IMR-90 (cell line): ENCODE data around the gene RAB28.

Source experiments
- CEBPB ChIP-seq: IDR thresholded peaks from 2 replicates; pipeline ENCODE4 v1.6.1; 2012; ENCODE audit warnings: low read depth, low read length, improper control_type of control experiment
- FOS ChIP-seq: fragments of 150-350 bp; IDR thresholded peaks from 2 replicates; pipeline ENCODE4 v1.6.1; 2016; ENCODE audit warnings: low read depth, low read length
- MAFK ChIP-seq: IDR thresholded peaks from 2 replicates; pipeline ENCODE4 v1.6.1; 2012; ENCODE audit warnings: low read depth, low read length, improper control_type of control experiment
- MXI1 ChIP-seq: IDR thresholded peaks from 2 replicates; pipeline ENCODE4 v1.6.1; 2012; ENCODE audit warnings: low read depth, mild to moderate bottlenecking, low read length, moderate library complexity, borderline replicate concordance
- NFE2L2 ChIP-seq: fragments of 150-350 bp; IDR thresholded peaks from 2 replicates; pipeline ENCODE4 v1.6.1; 2016; ENCODE audit warnings: low read depth, mild to moderate bottlenecking, low read length
- POLR2A ChIP-seq: IDR thresholded peaks from 2 replicates; pipeline ENCODE4 v1.6.1; 2012; ENCODE audit warnings: mild to moderate bottlenecking, low read depth, low read length
- RAD21 ChIP-seq: IDR thresholded peaks from 2 replicates; pipeline ENCODE4 v1.6.1; 2012; ENCODE audit warnings: low read length, improper control_type of control experiment
- RCOR1 ChIP-seq: IDR thresholded peaks from 2 replicates; pipeline ENCODE4 v1.6.1; 2012; ENCODE audit warnings: mild to moderate bottlenecking, low read length, improper control_type of control experiment; ENCODE audit not compliant: insufficient replicate concordance
- RFX5 ChIP-seq: IDR thresholded peaks from 2 replicates; pipeline ENCODE4 v1.8.0; 2012; ENCODE audit warnings: low read depth, mild to moderate bottlenecking, low read length, moderate library complexity
- SMC3 ChIP-seq: fragments of 150-350 bp; IDR thresholded peaks from 2 replicates; pipeline ENCODE4 v1.6.1; 2016; ENCODE audit warnings: low read depth, mild to moderate bottlenecking, antibody characterized with exemption, low read length, moderate library complexity
- TF ChIP-seq, protein P1 (sequence below): conservative IDR thresholded peaks from 2 replicates; pipeline ENCODE4 v1.5.1; 2012; ENCODE audit warnings: mild to moderate bottlenecking, low read depth, low read length, improper control_type of control experiment
- TF ChIP-seq, protein P2 (sequence below): fragments of 150-350 bp; IDR thresholded peaks from 2 replicates; pipeline ENCODE4 v1.6.1; 2016; ENCODE audit warnings: low read depth, mild to moderate bottlenecking, low read length, moderate library complexity, borderline replicate concordance
- TF ChIP-seq, protein P3 (sequence below): fragments of 150-350 bp; IDR thresholded peaks from 2 replicates; pipeline ENCODE4 v1.6.1; 2017; ENCODE audit warnings: mild to moderate bottlenecking, antibody characterized with exemption, low read length, low read depth

DNA sequence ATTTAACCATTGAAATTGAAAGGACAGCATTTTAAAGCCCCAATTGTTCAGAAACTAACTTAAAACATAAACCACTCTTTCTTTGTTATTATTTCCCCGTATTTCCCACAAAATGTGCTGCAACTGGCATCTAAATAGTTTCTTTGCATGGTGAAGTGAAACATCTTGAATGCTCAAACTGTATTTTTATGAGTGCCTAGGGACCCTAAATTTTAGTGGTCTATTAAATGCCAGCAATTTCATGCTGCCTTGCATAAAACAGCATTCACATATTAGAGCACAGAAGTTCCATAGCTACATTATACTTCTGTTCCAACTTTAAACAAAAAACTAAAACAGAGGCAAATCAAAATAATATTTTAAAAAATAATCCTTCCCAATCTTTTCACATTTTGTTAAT lies 5.4 kb downstream of the RAB28 start:
- TF ChIP-seq RFX5 (no peak), FOS (no peak), POLR2A (no peak), RCOR1 (no peak), CEBPB (no peak), RAD21 (no peak), MAFK (no peak), MXI1 (no peak), NFE2L2 (no peak), SMC3 (no peak)
- TF ChIP-seq, protein P1, sequence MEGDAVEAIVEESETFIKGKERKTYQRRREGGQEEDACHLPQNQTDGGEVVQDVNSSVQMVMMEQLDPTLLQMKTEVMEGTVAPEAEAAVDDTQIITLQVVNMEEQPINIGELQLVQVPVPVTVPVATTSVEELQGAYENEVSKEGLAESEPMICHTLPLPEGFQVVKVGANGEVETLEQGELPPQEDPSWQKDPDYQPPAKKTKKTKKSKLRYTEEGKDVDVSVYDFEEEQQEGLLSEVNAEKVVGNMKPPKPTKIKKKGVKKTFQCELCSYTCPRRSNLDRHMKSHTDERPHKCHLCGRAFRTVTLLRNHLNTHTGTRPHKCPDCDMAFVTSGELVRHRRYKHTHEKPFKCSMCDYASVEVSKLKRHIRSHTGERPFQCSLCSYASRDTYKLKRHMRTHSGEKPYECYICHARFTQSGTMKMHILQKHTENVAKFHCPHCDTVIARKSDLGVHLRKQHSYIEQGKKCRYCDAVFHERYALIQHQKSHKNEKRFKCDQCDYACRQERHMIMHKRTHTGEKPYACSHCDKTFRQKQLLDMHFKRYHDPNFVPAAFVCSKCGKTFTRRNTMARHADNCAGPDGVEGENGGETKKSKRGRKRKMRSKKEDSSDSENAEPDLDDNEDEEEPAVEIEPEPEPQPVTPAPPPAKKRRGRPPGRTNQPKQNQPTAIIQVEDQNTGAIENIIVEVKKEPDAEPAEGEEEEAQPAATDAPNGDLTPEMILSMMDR: no peak
- TF ChIP-seq, protein P2, sequence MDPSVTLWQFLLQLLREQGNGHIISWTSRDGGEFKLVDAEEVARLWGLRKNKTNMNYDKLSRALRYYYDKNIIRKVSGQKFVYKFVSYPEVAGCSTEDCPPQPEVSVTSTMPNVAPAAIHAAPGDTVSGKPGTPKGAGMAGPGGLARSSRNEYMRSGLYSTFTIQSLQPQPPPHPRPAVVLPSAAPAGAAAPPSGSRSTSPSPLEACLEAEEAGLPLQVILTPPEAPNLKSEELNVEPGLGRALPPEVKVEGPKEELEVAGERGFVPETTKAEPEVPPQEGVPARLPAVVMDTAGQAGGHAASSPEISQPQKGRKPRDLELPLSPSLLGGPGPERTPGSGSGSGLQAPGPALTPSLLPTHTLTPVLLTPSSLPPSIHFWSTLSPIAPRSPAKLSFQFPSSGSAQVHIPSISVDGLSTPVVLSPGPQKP: no peak
- TF ChIP-seq, protein P3, sequence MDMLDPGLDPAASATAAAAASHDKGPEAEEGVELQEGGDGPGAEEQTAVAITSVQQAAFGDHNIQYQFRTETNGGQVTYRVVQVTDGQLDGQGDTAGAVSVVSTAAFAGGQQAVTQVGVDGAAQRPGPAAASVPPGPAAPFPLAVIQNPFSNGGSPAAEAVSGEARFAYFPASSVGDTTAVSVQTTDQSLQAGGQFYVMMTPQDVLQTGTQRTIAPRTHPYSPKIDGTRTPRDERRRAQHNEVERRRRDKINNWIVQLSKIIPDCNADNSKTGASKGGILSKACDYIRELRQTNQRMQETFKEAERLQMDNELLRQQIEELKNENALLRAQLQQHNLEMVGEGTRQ: no peak
